ENCODE data around the gene VGLL4. TPM values are rescaled to one million over a fixed set of nuclear protein-coding genes. Genes with fewer than 3 reads are reported as not detected.

VGLL4 gene
- total RNA-seq, 1 donor = 94.2 TPM

DNA sequence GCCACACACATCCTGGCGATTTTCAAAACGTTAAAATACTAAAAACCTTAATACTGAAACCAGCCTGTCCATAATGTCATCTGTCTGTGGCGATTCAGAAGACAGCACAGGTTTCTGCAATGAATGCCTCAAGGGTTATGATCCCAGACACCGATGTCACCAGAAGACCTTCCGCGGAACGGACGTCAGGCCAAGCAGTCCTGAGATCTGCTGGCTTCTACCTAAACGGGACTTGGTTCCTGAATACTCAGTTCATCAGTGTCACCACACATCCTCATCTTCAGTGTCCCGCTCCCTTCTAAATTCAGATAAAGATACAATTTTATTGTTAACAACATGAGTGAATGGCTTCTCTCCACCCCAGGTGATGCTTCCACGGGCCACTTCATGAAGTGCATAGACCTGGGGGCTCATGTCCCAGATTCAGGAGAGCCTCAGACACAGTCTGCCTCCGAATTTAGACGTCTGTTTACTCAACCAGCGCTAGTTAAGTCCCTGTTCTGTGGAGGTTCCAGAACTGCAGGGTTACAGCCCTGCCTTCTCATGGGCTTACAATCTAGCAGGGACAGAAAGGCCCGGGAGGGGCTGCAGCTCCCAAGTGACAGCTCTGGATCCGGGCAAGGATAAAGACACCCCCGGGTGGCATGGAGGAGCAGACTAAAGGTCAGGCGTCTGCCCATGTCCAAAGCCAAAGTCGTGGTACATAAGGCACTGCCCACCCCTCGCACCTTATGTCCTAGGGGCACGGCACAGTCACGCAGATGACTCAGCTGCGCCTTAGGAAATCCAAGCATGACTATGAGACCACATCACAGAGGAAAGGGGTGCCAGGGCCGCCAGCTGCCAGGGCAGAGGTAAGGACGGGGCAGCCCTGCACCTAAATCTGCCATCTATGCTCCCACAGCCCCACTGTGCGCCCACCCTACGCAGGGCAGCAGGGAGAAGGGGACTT, 75.9 kb downstream of the VGLL4 start:
- H3K4me3 ChIP-seq (ENCODE audit: low read depth, low read length) = peak overlapping the region; percentile 51
- DNase-seq (ENCODE audit: low read depth) = peak; percentile 83
- TF ChIP-seq, protein P1, sequence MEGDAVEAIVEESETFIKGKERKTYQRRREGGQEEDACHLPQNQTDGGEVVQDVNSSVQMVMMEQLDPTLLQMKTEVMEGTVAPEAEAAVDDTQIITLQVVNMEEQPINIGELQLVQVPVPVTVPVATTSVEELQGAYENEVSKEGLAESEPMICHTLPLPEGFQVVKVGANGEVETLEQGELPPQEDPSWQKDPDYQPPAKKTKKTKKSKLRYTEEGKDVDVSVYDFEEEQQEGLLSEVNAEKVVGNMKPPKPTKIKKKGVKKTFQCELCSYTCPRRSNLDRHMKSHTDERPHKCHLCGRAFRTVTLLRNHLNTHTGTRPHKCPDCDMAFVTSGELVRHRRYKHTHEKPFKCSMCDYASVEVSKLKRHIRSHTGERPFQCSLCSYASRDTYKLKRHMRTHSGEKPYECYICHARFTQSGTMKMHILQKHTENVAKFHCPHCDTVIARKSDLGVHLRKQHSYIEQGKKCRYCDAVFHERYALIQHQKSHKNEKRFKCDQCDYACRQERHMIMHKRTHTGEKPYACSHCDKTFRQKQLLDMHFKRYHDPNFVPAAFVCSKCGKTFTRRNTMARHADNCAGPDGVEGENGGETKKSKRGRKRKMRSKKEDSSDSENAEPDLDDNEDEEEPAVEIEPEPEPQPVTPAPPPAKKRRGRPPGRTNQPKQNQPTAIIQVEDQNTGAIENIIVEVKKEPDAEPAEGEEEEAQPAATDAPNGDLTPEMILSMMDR (IDR thresholded peaks at IDR 0.05; ENCODE audit: insufficient read depth, low read length) = no peak

DNA sequence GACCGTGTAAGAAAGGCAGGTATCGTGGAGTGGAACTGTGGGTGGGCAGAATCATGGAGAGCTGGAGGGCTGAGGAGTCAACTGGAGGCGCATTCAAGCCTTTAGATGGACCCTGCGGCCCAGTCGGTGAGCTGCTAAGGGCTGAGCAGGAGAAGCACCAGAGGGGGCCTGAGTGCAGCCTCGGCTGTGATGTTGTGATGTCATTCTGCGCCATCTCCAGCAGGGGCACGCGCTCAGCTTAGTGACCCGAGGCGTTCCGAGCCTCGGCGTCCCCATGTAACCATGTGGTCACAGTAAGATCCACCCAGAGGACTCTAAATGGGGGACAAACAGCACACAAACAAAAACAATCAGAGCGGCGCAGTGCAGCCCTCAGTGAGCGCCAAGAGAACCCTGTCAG, 76.8 kb downstream of the VGLL4 start:
- TF ChIP-seq, protein P1 (IDR thresholded peaks at IDR 0.05; ENCODE audit: insufficient read depth, low read length) = no peak
- DNase-seq (ENCODE audit: low read depth) = no peak
- no peak overlapping the region for H3K4me3 ChIP-seq (ENCODE audit: low read depth, low read length)

DNA sequence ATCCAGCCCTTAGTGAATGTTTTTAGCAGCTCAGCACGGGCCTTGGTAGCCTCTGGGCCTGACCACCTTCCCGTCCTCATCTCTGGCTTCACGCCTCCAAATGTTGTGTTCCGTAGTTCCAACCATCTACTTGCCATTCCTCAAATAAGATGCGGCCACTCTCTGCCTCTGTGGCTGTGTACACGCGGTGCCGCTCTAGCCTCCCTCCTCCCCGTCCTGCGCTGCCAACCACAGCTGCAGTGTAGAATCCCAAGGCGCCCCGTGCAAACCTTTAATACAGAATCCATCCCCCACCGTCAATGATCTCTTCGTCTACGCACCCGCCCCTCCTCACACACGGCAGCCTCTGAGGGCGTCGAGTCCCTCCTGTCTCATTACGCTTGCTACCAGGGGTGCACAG, 77.2 kb downstream of the VGLL4 start:
- no peak overlapping the region for H3K4me3 ChIP-seq (ENCODE audit: low read depth, low read length)
- DNase-seq (ENCODE audit: low read depth) = no peak
- TF ChIP-seq, protein P1 (IDR thresholded peaks at IDR 0.05; ENCODE audit: insufficient read depth, low read length) = no peak

DNA sequence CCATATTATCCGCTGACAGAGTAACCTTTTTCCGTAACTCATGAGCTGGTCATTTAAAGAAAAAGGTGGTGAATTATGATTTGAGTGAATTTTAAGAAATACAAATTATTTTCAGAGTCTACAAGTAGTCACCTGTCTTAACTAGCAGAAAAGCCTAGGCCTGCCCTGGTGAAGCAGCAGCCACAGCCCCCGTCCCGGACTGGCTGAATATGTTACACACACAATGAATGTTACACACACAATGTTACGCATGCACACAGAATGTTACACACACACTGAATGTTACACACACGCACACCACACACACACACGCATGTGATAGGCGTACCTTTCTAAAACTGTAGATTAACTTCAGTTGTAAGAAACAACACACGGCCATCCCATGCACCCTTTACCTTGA, 77.8 kb downstream of the VGLL4 start:
- TF ChIP-seq, protein P1 (IDR thresholded peaks at IDR 0.05; ENCODE audit: insufficient read depth, low read length) = no peak
- no peak overlapping the region for H3K4me3 ChIP-seq (ENCODE audit: low read depth, low read length)
- no peak for DNase-seq (ENCODE audit: low read depth)

DNA sequence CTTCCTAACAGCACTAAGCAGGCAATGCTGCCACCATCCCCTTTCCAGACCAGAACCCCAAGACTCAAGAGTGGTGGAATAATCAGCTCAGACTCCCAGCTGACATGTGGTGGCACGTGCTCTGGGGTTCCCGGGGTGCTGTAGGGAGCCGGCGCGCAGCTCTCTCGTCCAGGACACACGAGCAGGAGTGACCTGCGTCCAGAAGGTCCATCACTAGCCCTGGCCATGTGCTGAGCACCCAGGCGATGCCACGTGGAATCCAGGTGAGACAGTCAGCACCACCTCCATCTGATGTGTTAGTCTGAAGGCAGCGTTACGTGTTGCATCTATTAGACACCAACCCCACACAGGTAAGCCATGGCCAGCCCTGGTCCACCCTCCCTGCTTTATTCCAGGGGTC, 78.2 kb downstream of the VGLL4 start:
- DNase-seq (ENCODE audit: low read depth) = no peak
- no peak overlapping the region for H3K4me3 ChIP-seq (ENCODE audit: low read depth, low read length)
- TF ChIP-seq, protein P1 (IDR thresholded peaks at IDR 0.05; ENCODE audit: insufficient read depth, low read length) = no peak

DNA sequence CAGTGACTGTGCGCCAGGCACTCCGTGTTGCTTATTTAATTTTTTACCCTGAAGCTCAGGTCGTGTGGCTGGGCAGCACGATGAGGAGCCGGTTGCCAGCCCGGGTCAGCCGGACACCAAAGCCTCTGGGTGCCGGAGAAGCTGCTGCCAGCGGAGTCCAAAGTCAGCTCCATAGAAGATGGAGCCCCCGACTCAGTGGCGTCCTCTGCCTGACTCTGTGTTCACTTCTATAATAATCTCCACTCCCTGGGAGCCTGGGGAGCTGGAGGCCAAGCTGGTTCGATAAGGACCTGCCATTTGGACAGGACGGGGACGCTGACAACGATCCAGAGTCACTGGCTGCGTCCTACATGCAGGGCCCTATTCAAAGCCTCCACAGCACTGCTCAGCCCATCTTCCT, 78.6 kb downstream of the VGLL4 start:
- TF ChIP-seq, protein P1 (IDR thresholded peaks at IDR 0.05; ENCODE audit: insufficient read depth, low read length) = no peak
- H3K4me3 ChIP-seq (ENCODE audit: low read depth, low read length) = no peak overlapping the region
- DNase-seq (ENCODE audit: low read depth) = no peak
